Endothelial cell of umbilical vein (primary cell): ENCODE measurements around the gene ASGR2. TPM values are rescaled to one million over a fixed set of nuclear protein-coding genes. Genes with fewer than 3 reads are reported as not detected.

Experiments used
- BruUV-seq: library from RNA; stranded (reverse); fragments of 400-500 nt; replicated peaks from 2 replicates; lab custom pipeline; 2021; lab: Mats Ljungman, UMichigan
- CTCF ChIA-PET: fragments of 300-600, 350-600 bp; sonication (Branson Sonifier 250); formaldehyde crosslinking; loops from one replicate; lab custom pipeline; 2021; ENCODE audit warnings: antibody characterized with exemption, inconsistent platforms; lab: Charles Lee
- POLR2A ChIA-PET: fragments of 300-600, 350-600 bp; sonication (Branson Sonifier 250); formaldehyde crosslinking; loops from one replicate; lab custom pipeline; 2021; ENCODE audit warnings: antibody characterized with exemption, inconsistent platforms; lab: Charles Lee
- DNase-seq: peaks from one replicate; pipeline ENCODE4 v3.0.0-alpha.2; 2011; ENCODE audit warnings: low read depth, low spot score
- FAIRE-seq: peaks from 2 replicates; lab custom pipeline; 2011; peaks lifted over from hg19 to GRCh38; lab: Jason Lieb, UNC
- H2AFZ ChIP-seq: 2 replicates; pipeline ENCODE4 v1.6.0; 2012; ENCODE audit warnings: low read depth, low read length, control low read depth, inconsistent platforms
- H3K27ac ChIP-seq: 2 replicates; pipeline ENCODE4 v1.5.1; 2011; ENCODE audit warnings: low read depth, mild to moderate bottlenecking, control low read depth, low read length, moderate library complexity; ENCODE audit not compliant: insufficient read depth
- H3K27me3 ChIP-seq, 2 experiments: 2 replicates each; pipeline versions ENCODE4 v1.6.0 to v1.6.1; 2011; ENCODE audit warnings: low read length in 2 of 2, mixed read lengths in 1 of 2; ENCODE audit not compliant: control insufficient read depth in 2 of 2, insufficient read depth in 2 of 2
- H3K36me3 ChIP-seq, 2 experiments: 2 replicates in 1 of 2; 3 replicates in 1 of 2; pipeline ENCODE4 v1.5.1; 2011; ENCODE audit warnings: low read length in 2 of 2, mild to moderate bottlenecking in 1 of 2, moderate library complexity in 1 of 2; ENCODE audit not compliant: control insufficient read depth in 2 of 2, insufficient read depth in 2 of 2; ENCODE audit errors: extremely low read depth in 1 of 2
- H3K4me1 ChIP-seq: 3 replicates; pipeline ENCODE4 v1.5.1; 2011; ENCODE audit warnings: mild to moderate bottlenecking, low read length; ENCODE audit not compliant: control insufficient read depth, insufficient read depth; ENCODE audit errors: extremely low read depth
- H3K4me2 ChIP-seq: 2 replicates; pipeline ENCODE4 v1.6.1; 2011; ENCODE audit warnings: low read length, control low read depth, mixed read lengths; ENCODE audit not compliant: insufficient read depth
- H3K4me3 ChIP-seq, 3 experiments: fragments of 200-600 bp in 1 of 3; sonication (generic), shearing (Covaris generic) in 1 of 3; replicated peaks in 1 of 3; 2 replicates each; pipeline ENCODE4 v1.5.1; 2011 to 2016; ENCODE audit warnings: control low read depth in 3 of 3, low read length in 3 of 3, mild to moderate bottlenecking in 2 of 3, inconsistent platforms in 1 of 3, low read depth in 1 of 3, moderate library complexity in 1 of 3; ENCODE audit not compliant: insufficient read depth in 1 of 3
- H3K79me2 ChIP-seq: 2 replicates; pipeline ENCODE4 v1.6.0; 2012; ENCODE audit warnings: low read length, inconsistent platforms; ENCODE audit not compliant: control insufficient read depth, insufficient read depth
- H3K9ac ChIP-seq: replicated peaks from 2 replicates; pipeline ENCODE3; 2011; ENCODE audit warnings: low read length, control low read depth; ENCODE audit not compliant: insufficient read depth; ENCODE audit errors: extremely low read depth
- H3K9me1 ChIP-seq: replicated peaks from 3 replicates; pipeline ENCODE4 v1.6.0; 2011; ENCODE audit warnings: mild to moderate bottlenecking, low read length; ENCODE audit not compliant: control insufficient read depth, insufficient read depth; ENCODE audit errors: extremely low read depth
- H3K9me3 ChIP-seq: replicated peaks from 2 replicates; pipeline ENCODE4 v1.5.1; 2012; ENCODE audit warnings: low read length, inconsistent platforms; ENCODE audit not compliant: control insufficient read depth, insufficient read depth
- H4K20me1 ChIP-seq: replicated peaks from 2 replicates; pipeline ENCODE3; 2011; ENCODE audit warnings: mild to moderate bottlenecking, low read length; ENCODE audit not compliant: control insufficient read depth, insufficient read depth; ENCODE audit errors: extremely low read depth
- CTCF ChIP-seq, 2 donors: IDR thresholded peaks; 1 replicate in 1 of 2; 2 replicates in 1 of 2; pipeline ENCODE4 v1.5.1; 2011; ENCODE audit warnings: low read length in 2 of 2, mild to moderate bottlenecking in 2 of 2, moderate library complexity in 2 of 2, control low read depth in 1 of 2, inconsistent platforms in 1 of 2, low read depth in 1 of 2; ENCODE audit not compliant: insufficient read depth in 1 of 2; ENCODE audit errors: extremely low read depth in 1 of 2
- EZH2 ChIP-seq: IDR thresholded peaks from 2 replicates; pipeline ENCODE4 v1.6.1; 2012; ENCODE audit warnings: borderline replicate concordance, low read depth, mild to moderate bottlenecking, moderate library complexity, low read length, inconsistent platforms; ENCODE audit not compliant: severe bottlenecking
- FOS ChIP-seq: IDR thresholded peaks from 2 replicates; pipeline ENCODE4 v1.6.1; 2011; ENCODE audit warnings: mild to moderate bottlenecking, low read length, moderate library complexity, borderline replicate concordance; ENCODE audit not compliant: insufficient read depth
- GATA2 ChIP-seq: IDR thresholded peaks from 2 replicates; pipeline ENCODE4 v1.7.0; 2011; ENCODE audit warnings: low read depth, mild to moderate bottlenecking, moderate library complexity, mixed read lengths, low read length; ENCODE audit not compliant: insufficient read length, insufficient read depth
- JUN ChIP-seq: IDR thresholded peaks from 2 replicates; pipeline ENCODE4 v1.6.1; 2011; ENCODE audit warnings: borderline replicate concordance, low read depth; ENCODE audit not compliant: insufficient read length, insufficient read depth
- MYC ChIP-seq: IDR thresholded peaks from one replicate; pipeline ENCODE4 v1.6.1; 2011; ENCODE audit warnings: mild to moderate bottlenecking, low read depth, low read length
- POLR2A ChIP-seq: IDR thresholded peaks from 2 replicates; pipeline ENCODE4 v1.6.1; 2012; ENCODE audit warnings: low read depth, mild to moderate bottlenecking, control low read depth, low read length
- POLR2AphosphoS5 ChIP-seq: IDR thresholded peaks from 2 replicates; pipeline ENCODE4 v1.6.1; 2012; ENCODE audit warnings: low read depth, mild to moderate bottlenecking, control low read depth, low read length, moderate library complexity; ENCODE audit not compliant: insufficient read depth
- dilution Hi-C: fragments of 300-500 bp; cut with MboI; formaldehyde crosslinking; loops from one replicate; pipeline ENCODE4 v1.15.0; 2019; ENCODE audit warnings: low sequenced_read_pairs; ENCODE audit not compliant: extremely low pct_ligation_motif_present
- intact Hi-C: fragments of 100-400 bp; cut with micrococcal nuclease; formaldehyde crosslinking; loops from one replicate; pipeline ENCODE4 v1.10.0; 2022
- polyA plus RNA-seq, 4 experiments: library from polyadenylated mRNA; depleted of rRNA in 3 of 4; stranded (reverse) in 3 of 4; unstranded in 1 of 4; fragments of >200 nt; gene quantifications; 2 replicates each; pipeline versions ENCODE4 v1.2.1 to v1.2.3, GENCODE V29; 2011 to 2012; ENCODE audit warnings: missing spikeins in 1 of 4
- total RNA-seq: library from RNA; stranded (reverse); gene quantifications from 2 replicates; pipeline ENCODE4 v1.2.3, GENCODE V29; 2021
- TF ChIP-seq, protein P1 (sequence below): IDR thresholded peaks from 2 replicates; pipeline ENCODE4 v1.6.1; 2011; ENCODE audit not compliant: insufficient read depth, insufficient read length

ASGR2 gene
- total and polyA plus RNA-seq, 2 donors (not counting 3 experiments of a cell fraction or from before 2014, with no cell fraction given), result not detected

GRCh38 chr17:7058831-7059447 lies 55.7 kb downstream of the ASGR2 start:
- no peak overlapping the region for H2AFZ ChIP-seq

More at GRCh38 chr17:7058831-7059447, 55.7 kb downstream of the ASGR2 start:
- Histone ChIP-seq H3K27ac (peak overlapping the region; percentile 86), H3K27me3 (no peaks in the 10 kb centered on the region), H3K4me3 (peak overlapping the region in 1 of 3 experiments; percentile 6), H3K9ac (peak overlapping the region; percentile 62), H3K79me2 (no peaks in the 10 kb centered on the region), H3K36me3 (no peaks in the 10 kb centered on the region), H3K9me3 (no peaks in the 10 kb centered on the region), H3K4me2 (peak overlapping the region; percentile 57), H3K9me1 (no peaks in the 10 kb centered on the region), H4K20me1 (no peaks in the 10 kb centered on the region), H3K4me1 (peaks cover 35% of the 10 kb centered on the region)
- POLR2A ChIA-PET, result interaction anchor here (0.6 to 1.0 kb wide), 3 partner anchors 73 to 550 kb away, joined by 4 to 9 read pairs (median 4); no protein-coding TSS in a partner anchor
- DNase-seq (peak; percentile 96), FAIRE-seq (peak; percentile 98)
- intact Hi-C loops (no loop called here), dilution Hi-C loops (no loop called here)
- TSS peak; percentile 92 for BruUV-seq
- CTCF ChIA-PET, result interaction anchor here (0.6 to 3.5 kb wide), 6 partner anchors 10 to 78 kb away, joined by 3 to 23 read pairs (median 10); no protein-coding TSS in a partner anchor
- TF ChIP-seq FOS (peak; percentile 80), JUN (peak; percentile 42), POLR2A (peak; percentile 49), GATA2 (peak; percentile 65), CTCF (IDR thresholded peaks at IDR 0.05; ENCODE audit: extremely low read depth in 1 of 2, insufficient read depth in 1 of 2, low read depth in 1 of 2, low read length in 2 of 2) (no peak), POLR2AphosphoS5 (peak; percentile 62), MYC (no peak), EZH2 (no peak)
- TF ChIP-seq, protein P1, sequence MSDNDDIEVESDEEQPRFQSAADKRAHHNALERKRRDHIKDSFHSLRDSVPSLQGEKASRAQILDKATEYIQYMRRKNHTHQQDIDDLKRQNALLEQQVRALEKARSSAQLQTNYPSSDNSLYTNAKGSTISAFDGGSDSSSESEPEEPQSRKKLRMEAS, result no peak
